NCI-H2227 (cell line): ENCODE results near the gene HINT2.
A peak's percentile ranks its signal among the peaks of the same experiment; 100 is the strongest.

Experiments used
- DNase-seq: peaks from one replicate; lab custom pipeline; 2025; ENCODE audit not compliant: unreplicated experiment; lab: John Stamatoyannopoulos, UW

HINT2 gene

GRCh38 chr9:35814841-35815543 is at the start of gene HINT2:
TSS of gene HINT2 (minus strand) at chr9:35815042. CDS start at chr9:35814979, 63 bp downstream.
- peak; percentile 96 for DNase-seq

GRCh38 chr9:35863583-35863982 is 48.7 kb upstream of the HINT2 start:
- no peak for DNase-seq

- no peak for DNase-seq
Observed at GRCh38 chr9:35862328-35862727, 47.5 kb upstream of the HINT2 start.

- no peak for DNase-seq
Observed at GRCh38 chr9:35861161-35861897, 46.5 kb upstream of the HINT2 start.

- DNase-seq, result no peak
Observed at GRCh38 chr9:35859990-35860339, 45.1 kb upstream of the HINT2 start.

- no peak for DNase-seq
Observed at GRCh38 chr9:35859310-35859989, 44.6 kb upstream of the HINT2 start.

- DNase-seq, result no peak
Observed at GRCh38 chr9:35858458-35858857, 43.6 kb upstream of the HINT2 start.

GRCh38 chr9:35856882-35857281 is 42.0 kb upstream of the HINT2 start:
- no peak for DNase-seq

- DNase-seq, result no peak
Observed at GRCh38 chr9:35856206-35856605, 41.4 kb upstream of the HINT2 start.

- no peak for DNase-seq
Observed at GRCh38 chr9:35854091-35854762, 39.4 kb upstream of the HINT2 start.

- DNase-seq, result no peak
Observed at GRCh38 chr9:35852876-35853865, 38.3 kb upstream of the HINT2 start.

GRCh38 chr9:35852267-35852815 is 37.5 kb upstream of the HINT2 start:
- DNase-seq, result no peak

- DNase-seq, result no peak
Observed at GRCh38 chr9:35847792-35848572, 33.1 kb upstream of the HINT2 start.

GRCh38 chr9:35845824-35846771 is 31.3 kb upstream of the HINT2 start:
- DNase-seq, result peak; percentile 26

- DNase-seq, result no peak
Observed at GRCh38 chr9:35844628-35845270, 29.9 kb upstream of the HINT2 start.

GRCh38 chr9:35842795-35843194 is 28.0 kb upstream of the HINT2 start:
- DNase-seq, result no peak

GRCh38 chr9:35842020-35842745 is 27.3 kb upstream of the HINT2 start:
- no peak for DNase-seq
